ENCODE results near the gene STAT5B.
"Not testable (repeated sequence)": the region's sequence is repeated elsewhere in the genome, so short reads cannot be mapped to it uniquely, and the experiment has no call there.

The STAT5B gene

GRCh38 chr17:42233156-42233555 lies 43.0 kb downstream of the STAT5B start:
- no peak for DNase-seq (ENCODE audit: low read depth)

- DNase-seq (ENCODE audit: low read depth): no peak
Measured at GRCh38 chr17:42230225-42230624, 46.0 kb downstream of the STAT5B start.

DNA sequence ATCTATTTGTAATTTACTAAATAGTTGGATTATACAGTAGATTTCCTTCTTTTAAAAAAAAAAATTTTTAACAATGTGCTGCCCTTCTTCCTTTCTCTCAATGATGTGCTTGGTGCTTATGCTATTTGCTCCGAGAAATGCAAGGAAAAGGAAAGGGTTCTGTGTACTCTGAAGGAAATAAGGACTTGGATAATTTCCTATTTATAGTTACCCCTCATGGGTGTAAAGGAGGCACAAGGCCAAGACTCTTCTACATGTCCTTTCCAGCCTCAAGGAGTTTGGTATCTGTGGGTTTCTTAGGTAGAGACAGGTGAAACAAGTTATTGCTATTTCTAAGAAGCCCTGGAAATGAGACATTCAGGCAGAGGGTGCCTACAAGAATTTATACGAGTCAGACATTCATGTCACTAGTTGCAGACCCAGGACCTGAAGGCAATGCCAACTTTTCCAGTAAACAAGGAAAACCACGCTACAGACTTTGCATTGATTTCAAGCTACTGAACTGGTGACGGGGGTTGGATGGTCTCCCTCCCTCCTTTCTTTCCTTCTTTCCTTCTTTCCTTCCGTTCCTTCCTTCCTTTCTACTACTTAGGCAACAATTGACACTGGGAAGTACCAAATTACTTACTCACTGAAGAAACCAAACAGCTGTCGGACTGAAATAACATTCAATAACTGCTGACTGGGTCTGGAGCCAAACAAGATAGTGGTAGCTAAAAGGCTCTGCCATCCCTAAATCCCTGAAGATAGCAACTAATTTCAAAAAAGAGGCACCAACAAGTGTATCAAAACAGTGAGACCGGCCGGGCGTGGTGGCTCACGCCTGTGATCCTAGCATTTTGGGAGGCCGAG lies 48.1 kb downstream of the STAT5B start:
- no peak for DNase-seq (ENCODE audit: low read depth)

DNA sequence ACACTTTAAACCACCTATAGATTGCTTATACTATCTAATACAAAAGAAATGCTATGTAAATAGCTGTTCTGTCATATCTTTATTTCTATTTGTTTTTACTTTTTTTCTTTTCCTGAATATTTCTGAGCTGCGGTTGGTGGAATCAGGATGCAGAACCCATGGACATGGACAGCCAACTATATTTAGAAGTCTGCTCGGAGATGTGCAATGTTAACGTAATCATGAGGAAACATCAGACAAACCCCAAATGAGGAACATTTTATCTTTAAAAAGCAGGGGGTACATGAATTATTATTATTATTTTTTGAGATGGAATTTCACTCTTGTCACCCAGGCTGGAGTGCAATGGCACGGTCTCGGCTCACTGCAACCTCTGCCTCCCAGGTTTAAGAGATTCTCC lies 50.5 kb downstream of the STAT5B start:
- DNase-seq (ENCODE audit: low read depth): no peak

GRCh38 chr17:42224651-42225050 lies 51.5 kb downstream of the STAT5B start:
- DNase-seq (ENCODE audit: low read depth): no peak

GRCh38 chr17:42221886-42222745 lies 54.1 kb downstream of the STAT5B start:
- DNase-seq (ENCODE audit: low read depth): no peak

- DNase-seq (ENCODE audit: low read depth): not testable (repeated sequence)
Measured at GRCh38 chr17:42219280-42219679, 56.9 kb downstream of the STAT5B start.

- no peak for DNase-seq (ENCODE audit: low read depth)
Measured at GRCh38 chr17:42214156-42214555, 62.0 kb downstream of the STAT5B start.

DNA sequence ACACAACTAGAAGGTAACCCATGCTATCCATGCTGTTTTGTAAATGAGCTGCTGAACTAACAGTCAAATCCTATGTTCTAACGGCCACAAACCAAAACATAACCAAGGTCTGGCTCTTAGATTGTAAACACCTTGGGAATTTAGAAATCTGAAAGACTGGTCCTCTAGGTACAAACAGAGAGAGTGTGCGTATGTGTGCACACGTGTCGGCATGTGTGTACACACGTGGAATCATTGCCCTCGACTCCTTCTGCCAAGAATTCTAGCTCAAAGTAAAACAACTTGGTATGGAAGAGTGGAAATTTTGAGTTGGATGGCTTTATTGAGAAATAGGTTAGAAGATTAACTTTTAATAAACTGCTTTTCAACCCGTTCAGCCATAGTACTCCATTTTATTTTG lies 63.8 kb downstream of the STAT5B start:
- DNase-seq (ENCODE audit: low read depth): no peak

GRCh38 chr17:42211921-42212341 lies 64.3 kb downstream of the STAT5B start:
- DNase-seq (ENCODE audit: low read depth): not testable (repeated sequence)

- DNase-seq (ENCODE audit: low read depth): no peak
Measured at GRCh38 chr17:42210046-42210445, 66.1 kb downstream of the STAT5B start.

GRCh38 chr17:42206153-42206612 lies 70.0 kb downstream of the STAT5B start:
- not testable (repeated sequence) for DNase-seq (ENCODE audit: low read depth)

DNA sequence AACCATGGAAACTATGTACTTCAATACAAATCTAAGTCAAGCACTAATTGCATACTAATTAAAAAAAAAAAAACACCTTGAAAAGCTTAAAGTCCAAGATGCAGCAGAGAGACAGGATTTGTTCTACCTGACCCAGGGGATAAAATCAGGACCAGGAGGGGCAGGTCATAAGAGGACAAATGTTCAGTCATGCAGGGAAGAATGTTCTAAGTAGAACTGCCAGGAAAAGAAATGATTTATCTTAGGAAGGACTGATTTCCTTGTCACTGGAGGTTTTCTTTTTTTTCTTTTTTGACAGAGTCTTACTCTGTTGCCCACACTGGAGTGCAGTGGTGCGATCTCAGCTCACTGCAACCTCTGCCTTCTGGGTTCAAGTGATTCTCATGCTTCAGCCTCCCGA lies 72.8 kb downstream of the STAT5B start:
- no peak for DNase-seq (ENCODE audit: low read depth)

GRCh38 chr17:42202696-42203095 lies 73.5 kb downstream of the STAT5B start:
- no peak for DNase-seq (ENCODE audit: low read depth)

DNA sequence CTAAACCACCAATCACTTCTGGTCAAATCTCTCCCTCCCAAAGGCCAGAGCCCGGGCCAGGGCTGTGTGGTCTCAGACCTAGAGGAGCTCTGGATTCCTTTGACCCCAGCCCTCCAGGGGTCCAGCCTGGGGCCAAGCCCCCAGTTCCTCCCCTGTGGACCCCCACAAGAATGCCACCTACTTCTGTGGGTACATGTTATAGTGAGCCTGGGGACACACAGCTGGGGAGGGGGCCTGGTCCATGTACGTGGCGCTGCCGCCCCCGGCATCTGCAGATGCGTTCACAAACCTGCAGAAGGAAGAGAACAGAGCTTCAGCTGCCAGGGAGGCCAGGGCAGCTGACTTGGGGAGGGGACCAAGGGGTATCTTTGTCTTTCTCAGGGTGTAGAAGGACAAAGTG lies 74.0 kb downstream of the STAT5B start:
- no peak for DNase-seq (ENCODE audit: low read depth)

GRCh38 chr17:42201458-42201772 lies 74.8 kb downstream of the STAT5B start:
- no peak for DNase-seq (ENCODE audit: low read depth)

GRCh38 chr17:42200706-42201457 lies 75.3 kb downstream of the STAT5B start:
- no peak for DNase-seq (ENCODE audit: low read depth)

- no peak for DNase-seq (ENCODE audit: low read depth)
Measured at GRCh38 chr17:42199416-42200011, 76.7 kb downstream of the STAT5B start.

DNA sequence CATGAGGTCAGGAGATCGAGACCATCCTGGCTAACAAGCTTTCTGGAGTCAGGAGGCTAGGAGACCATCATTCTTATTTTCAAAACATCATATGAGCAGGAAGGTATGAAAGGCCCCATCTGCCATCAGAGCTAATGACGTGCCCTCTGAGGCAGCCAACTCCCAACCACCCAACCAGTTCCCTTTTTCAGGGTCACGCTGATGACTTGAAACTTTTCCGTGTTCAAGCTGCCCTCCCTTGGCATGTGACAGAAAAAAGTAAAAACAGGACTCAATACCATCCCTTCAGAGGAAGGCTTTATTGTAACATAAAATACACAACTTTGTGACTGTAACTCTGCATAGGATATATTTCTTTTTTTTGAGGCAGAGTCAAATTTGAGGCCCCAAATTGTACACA lies 77.3 kb downstream of the STAT5B start:
- DNase-seq (ENCODE audit: low read depth): no peak

GRCh38 chr17:42197564-42198156 lies 78.5 kb downstream of the STAT5B start:
- no peak for DNase-seq (ENCODE audit: low read depth)
